GM19023 (cell line): Measurements from ENCODE around the gene CDKN1C.

Experiments
- ATAC-seq: cut with Tn5 transposase; IDR thresholded peaks from one replicate; pipeline ENCODE4 v1.9.1; 2021; ENCODE audit warnings: mild to moderate bottlenecking, moderate library complexity; ENCODE audit not compliant: unreplicated experiment

Gene CDKN1C

GRCh38 chr11:2848497-2848896 is 37.1 kb downstream of the CDKN1C start:
- ATAC-seq: no peak

DNA sequence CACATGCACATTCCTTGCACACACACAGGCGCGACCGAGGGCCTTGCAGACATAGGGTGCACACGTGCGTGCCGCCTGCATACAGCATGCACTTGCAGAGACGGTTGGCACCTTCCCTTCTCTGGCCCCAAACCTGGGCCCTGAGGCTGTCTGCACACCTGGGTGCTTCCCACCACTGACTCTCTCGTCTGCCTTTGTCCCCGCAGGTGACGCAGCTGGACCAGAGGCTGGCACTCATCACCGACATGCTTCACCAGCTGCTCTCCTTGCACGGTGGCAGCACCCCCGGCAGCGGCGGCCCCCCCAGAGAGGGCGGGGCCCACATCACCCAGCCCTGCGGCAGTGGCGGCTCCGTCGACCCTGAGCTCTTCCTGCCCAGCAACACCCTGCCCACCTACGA is 38.0 kb downstream of the CDKN1C start:
- no peak for ATAC-seq

DNA sequence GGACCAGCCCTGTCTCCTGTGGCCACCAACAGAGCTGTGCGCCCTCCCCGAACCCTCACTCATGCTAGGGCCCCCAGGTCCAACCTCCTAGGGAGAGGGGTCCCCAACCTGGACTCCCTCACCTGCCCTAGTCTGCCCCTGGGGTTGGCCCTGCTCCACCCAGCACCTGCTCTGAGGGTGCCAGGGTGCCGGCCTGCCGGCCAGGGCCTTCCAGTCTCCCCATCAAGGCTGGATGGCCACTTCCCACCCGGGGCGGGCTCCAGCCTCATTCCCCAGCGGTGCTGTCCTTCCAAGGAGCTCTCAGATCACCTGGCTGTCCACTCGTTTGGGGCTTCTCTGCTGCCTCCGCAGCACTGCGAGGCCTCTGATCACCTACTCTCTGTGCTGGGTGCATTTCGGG is 39.1 kb downstream of the CDKN1C start:
- no peak for ATAC-seq

GRCh38 chr11:2846056-2846455 is 39.5 kb downstream of the CDKN1C start:
- ATAC-seq: no peak

DNA sequence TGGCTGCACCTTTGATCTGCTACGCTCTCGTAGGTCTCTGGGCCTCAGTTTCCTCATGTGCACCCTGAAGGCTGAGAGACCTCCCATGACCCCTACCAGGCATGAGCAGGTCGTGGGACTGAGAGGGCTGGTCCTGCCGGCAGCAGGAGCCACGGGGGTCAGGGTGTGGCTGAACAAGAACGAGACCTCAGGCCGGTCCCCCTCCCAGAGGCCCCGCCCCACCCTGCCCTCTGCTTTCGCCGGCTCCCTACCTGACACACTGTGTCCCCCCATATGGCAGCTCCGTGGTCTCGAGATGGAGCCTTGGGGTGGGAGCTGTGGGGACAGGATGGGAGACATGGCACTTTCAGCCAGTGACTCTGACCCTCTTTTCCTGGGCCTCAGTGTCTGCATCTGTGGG is 40.6 kb downstream of the CDKN1C start:
- no peak for ATAC-seq

GRCh38 chr11:2844116-2844842 is 41.3 kb downstream of the CDKN1C start:
- no peak for ATAC-seq

DNA sequence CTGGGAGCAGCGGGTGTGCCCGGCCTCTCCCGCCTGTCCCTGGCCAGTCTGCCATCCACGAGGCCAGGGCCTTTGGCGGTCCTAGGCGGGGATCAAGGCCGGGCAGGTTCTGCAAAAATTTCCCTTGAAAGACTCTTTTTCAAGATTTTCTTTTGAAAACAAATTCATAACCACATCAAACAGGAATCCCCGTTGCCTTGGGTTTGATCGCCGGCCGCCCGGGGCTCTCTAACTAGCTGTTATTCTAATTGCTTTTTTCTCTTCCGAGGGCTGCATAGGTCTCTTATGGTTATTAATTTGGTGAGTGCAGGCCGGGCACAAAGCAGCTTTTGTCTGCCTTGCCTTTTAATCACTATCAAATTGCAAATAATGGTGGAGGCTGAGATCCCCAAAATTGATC is 42.0 kb downstream of the CDKN1C start:
- ATAC-seq: no peak

DNA sequence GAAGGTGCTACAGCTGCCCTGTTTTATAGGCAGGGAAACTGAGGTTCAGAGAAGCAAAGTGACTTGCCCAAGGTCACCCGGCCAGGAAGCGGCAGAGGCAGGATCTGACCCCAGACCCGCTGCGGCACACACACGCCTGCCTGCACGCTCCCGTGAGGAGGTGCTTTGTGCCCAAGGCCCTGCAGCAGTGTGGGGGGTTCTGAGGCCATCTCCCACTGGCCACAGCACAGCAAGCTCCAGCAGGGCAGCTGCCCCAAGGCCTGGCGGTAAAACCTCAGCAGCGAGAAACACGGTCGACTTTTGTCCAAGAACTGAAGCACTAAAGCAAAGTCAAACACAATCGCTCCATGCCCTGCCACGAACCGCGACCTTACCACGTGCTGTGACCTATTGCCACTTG is 42.7 kb downstream of the CDKN1C start:
- ATAC-seq: no peak

DNA sequence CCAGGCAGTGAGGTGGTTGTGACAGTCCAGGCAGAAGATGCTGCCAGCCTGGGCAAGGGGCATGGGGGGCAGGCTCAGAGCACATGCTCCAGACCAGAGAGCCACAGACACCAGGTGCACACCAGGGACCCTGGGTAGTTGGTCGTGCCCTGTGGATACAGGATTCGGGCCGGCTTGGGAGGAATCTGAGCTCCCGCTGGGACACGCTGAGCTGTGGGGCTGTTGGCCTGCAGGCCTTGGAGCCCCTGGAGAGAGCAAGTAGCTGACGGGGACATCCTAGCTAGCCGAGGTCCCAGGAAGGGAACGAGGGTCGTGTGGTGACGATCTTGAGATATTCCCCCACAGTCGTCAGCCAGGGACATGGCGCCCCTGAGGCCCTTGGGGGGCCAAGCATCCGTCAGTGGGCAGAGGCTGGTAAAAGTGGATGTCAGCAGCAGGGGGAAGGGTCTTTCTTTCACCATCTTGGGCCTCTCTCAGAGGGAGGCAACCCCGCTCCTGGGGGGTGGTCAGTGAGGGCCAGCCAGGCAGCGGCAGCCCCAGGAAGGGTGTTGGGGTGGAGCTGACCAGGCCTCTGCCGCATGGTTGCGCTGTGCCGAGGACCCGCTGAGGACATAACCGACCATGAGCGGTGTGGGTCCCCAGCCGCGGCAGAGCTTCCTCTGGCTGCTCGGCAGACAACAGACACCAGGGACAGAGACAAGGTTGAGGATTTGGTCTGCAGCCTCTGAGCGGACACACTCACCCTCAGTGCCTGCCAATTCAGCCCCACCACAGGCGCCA is 44.0 kb downstream of the CDKN1C start:
- ATAC-seq: no peak

DNA sequence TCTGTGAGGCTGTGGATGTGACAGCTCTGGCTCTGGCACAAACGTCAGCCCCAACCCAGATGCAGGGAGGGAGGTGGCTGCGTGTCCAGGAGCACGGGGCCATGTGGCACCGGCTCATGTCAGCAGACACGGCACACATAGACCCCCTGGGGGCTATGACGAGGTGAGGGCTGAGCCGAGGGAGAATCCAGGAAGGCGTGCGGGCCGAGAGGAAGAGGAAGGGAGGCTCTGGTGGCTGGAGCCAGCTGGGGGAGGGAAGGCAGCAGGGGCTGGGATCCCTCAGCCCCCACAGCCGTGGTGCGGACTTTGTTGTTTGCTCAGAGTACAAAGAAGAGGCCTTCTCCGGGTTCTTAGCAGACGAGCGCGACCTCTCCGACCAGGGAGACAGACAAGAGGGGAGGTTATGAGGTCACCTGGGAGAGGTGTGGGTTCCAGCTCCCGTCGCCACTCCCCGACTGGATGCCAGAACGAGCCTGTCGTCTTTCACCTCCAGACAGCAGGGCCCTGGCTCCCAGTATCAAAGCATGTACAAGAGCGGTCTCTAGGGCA is 46.1 kb downstream of the CDKN1C start:
- ATAC-seq: no peak

DNA sequence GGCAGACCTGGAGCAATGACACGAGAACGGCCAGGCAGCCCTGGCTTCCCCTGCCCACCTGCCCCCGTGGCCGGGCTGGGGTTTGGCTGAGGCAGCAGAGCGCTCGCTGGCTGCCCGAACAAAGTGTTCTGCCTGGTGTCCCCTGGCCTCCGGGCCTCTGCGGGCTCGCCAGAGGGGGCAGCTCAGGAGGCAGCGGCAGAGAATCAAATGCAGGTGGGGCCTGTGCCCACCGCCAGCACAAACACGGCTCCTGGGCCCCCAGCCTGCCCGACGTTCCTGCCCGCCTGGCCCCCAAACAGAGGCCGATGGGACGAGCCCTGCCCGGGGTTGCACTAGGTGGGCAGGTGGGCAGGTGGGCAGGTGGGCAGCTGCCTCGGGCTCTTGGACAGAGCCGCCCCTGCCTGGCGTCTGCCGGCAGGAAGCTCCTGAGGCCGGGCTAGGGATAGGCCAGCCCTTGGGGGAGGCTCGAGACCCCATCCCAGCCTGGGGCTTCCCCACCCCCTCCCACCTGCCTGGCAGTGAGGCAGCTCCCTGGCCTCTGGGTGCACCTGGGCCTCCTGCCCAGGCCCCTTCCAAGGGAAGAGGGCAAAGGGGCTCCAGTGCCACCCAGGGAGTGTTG is 46.8 kb downstream of the CDKN1C start:
- no peak for ATAC-seq

- no peak for ATAC-seq
Measured at GRCh38 chr11:2838091-2838490, 47.5 kb downstream of the CDKN1C start.

DNA sequence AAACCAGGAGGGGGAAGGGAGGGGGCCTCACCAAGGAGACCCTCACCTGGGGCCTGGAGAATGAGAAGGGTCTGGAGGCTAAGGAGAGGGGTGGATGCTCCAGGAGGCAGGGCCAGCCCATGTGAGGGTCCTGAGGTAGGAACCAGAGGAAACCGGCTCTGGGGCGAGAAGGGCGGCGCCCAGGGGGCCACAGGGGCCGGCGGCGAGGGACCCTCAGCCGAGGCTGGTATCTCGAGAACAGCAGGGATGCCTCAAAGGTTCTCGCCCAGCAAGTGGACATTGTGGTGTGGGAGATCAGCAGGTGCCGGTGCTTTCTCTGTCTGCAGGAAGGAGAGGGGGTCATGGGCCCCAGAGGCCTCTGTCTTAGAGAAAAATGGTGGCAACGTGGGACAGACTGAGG is 47.9 kb downstream of the CDKN1C start:
- ATAC-seq: no peak

DNA sequence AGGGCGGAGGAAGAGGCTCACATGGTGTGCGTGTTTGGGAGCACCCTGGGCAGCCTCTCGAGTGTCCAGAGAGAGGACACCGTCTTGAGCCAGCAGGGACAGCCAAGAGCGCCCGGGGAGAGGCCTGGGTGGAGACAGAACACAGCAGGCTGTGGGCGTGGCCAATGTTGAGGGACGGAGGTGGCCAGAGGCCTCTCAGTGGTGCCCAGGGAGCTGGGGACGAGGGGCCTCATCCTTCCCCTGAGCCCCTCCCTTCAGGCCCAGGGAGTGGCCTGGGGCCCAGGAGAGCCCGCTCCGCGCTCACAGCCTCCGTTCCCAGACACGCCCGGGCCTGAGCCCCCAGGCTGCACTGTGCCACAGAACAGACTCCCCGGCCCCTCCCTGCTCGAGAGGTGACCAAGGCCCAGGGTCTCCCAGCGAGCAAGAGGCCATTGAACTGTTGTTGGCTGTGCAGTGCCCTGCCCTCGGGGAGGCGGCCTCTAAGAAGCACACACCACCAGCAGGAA is 48.4 kb downstream of the CDKN1C start:
- no peak for ATAC-seq

DNA sequence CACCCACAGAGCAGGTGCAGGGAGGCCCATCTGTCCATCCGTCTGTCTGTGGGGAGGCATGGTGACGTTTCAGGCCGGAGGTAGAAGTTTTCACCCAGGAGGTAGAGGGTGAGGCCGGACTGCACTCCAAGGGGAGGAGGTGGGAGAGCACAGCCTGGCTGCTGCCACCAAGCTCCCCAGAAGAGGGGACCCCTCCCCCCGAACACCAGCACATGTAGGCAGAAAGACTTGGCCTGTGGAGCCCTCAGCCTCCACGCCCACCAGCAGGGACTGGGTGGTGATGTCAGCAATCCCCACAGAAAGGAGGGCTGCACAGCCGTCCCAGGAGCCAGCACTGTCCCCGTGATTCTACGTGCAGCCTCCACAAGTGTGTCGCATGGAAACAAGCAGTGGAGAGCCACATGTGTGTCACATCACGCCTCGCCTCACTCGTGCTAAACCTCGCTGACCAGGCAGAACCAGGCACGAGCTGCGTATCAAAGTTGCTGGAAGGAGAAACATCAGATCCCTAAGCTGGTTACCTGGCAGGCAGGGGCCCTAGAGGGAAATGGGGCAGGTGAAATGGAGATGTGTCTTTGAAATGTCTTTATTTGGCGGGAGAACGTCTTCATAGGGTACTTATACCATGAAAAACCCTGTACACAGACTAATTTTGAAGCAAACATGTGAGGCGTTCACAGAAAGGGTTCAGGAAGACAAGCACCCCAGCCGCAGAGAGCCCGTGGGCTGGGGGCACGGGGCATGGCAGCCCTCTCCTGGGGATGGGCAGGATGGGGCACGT is 49.1 kb downstream of the CDKN1C start:
- no peak for ATAC-seq

DNA sequence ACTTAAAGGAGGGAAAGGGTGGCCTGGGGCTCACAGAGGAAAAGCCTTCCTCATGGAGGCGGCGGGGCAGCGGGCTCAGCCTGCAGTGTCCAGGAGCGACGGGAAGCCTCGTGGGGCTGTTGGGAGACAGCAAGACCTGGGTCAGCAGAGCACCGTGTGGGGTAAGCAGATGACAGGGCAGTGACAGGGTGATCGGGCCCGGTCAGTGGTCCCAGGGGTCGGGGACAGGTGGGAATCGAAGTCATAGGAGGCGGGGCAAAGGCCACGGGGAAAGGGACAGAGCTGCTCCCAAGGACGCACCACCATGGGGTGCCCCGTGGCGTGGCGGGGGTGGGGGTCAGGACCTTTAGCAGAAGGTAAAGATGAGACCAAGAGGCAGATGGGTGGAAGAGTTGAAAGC is 49.8 kb downstream of the CDKN1C start:
- no peak for ATAC-seq

- ATAC-seq: no peak
Measured at GRCh38 chr11:2835296-2835695, 50.3 kb downstream of the CDKN1C start.

DNA sequence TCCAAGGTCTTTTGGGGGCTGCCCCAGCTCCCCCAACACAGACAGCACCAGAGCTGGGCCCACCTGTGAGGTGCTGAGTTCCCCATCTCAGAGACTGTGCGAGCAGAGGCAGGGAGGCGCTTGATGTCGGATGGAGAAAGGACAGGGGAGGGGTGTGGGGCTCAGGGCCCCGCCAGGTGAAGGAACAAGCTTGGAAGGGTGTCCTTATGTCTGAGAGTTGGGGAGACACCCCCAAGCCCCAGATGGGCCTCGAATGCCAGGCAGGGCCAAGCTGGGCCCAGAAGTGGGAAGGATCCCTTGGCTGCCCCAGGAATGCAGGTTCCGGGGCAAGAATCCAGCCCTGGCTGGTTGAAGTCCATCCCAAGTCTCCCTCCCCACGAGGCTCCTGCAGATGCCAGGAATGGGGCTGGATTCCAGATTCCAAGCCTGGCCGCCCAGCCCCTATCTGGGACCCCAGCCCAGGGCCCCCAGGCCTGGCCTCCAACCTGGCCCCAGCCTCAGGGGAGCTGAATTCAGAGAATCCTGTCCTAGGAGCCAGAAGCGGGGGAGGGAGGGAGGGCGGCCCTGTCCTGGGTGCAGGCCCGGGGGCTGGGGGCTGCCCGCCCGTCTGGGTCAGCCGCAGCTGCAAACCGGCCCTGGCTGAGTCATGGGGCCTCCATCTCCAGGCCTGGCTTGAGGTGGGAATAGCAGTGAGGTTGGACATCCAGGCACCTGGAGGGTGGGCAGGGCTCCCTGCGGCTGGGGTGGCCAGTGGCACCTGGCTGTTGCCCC is 50.9 kb downstream of the CDKN1C start:
- ATAC-seq: no peak

DNA sequence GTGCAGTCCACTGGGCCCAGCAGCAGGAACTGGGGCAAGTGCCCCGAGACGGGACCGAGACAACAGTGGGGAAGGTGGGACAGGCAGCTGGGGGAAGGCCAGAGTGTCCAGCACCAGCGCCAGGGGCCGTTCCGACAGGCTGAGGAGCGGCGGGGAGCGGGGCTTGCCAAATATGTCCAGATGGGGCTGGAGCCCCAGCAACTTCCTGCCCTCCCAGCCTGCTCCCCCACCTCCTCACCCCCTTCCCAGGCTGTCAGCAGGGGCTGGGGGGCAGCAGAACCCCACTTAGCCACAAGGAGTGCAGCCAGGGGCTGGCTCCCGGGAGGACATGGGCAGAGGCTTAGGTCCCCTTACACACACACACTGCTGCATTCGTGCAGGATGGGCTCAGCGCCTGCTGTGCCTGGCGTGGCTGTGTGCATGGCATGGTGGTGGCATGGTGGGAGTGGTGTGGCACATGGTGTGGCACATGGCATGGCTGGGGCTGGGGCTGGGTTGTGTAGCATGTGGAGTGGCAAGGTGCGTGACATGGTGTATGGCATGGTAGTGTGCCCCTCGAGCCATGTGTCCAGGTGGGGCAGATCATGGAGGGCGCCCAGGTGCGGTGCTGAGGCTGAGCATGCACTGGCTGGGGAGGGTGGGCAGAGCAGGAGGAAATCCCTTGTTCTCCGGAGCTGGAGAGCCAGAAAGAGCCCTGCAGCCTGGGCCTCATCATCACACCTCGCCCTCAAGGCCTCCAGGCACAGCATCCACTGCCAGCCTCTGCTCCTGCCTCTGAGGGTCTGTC is 51.7 kb downstream of the CDKN1C start:
- no peak for ATAC-seq
